HepG2 (cell line): ENCODE measurements around the gene RASSF4. TPM values are rescaled to one million over a fixed set of nuclear protein-coding genes. Genes with fewer than 3 reads are reported as not detected.

Experiments
- ADNP ChIP-seq: sonication (generic); formaldehyde crosslinking; IDR thresholded peaks from 2 replicates; pipeline ENCODE4 v1.4.0; 2020; ENCODE audit warnings: missing genetic modification reagents
- ELF4 ChIP-seq: sonication (generic); formaldehyde crosslinking; IDR thresholded peaks from 2 replicates; pipeline ENCODE4 v1.5.0; 2020; ENCODE audit warnings: missing genetic modification reagents, mild to moderate bottlenecking, moderate library complexity, borderline replicate concordance
- GFI1 ChIP-seq: sonication (generic); formaldehyde crosslinking; IDR thresholded peaks from 2 replicates; pipeline ENCODE4 v1.5.0; 2020; ENCODE audit warnings: missing genetic modification reagents, mild to moderate bottlenecking, borderline replicate concordance
- IKZF1 ChIP-seq: fragments of 450-650 bp; IDR thresholded peaks from 2 replicates; pipeline ENCODE4 v1.7.1; 2016
- KDM6A ChIP-seq: IDR thresholded peaks from 2 replicates; pipeline ENCODE4 v1.6.1; 2016; ENCODE audit warnings: low read depth
- MEF2D ChIP-seq: sonication (generic); formaldehyde crosslinking; IDR thresholded peaks from 2 replicates; pipeline ENCODE4 v1.5.1; 2020; ENCODE audit warnings: mild to moderate bottlenecking, missing genetic modification reagents
- MTF2 ChIP-seq: sonication (generic); formaldehyde crosslinking; IDR thresholded peaks from 2 replicates; pipeline ENCODE4 v1.5.0; 2020; ENCODE audit warnings: missing genetic modification reagents, borderline replicate concordance
- MYC ChIP-seq: sonication (generic); formaldehyde crosslinking; IDR thresholded peaks from 2 replicates; pipeline ENCODE4 v1.9.0; 2021; ENCODE audit warnings: missing genetic modification reagents, borderline replicate concordance
- PHF20 ChIP-seq: sonication (generic); formaldehyde crosslinking; IDR thresholded peaks from 2 replicates; pipeline ENCODE4 v1.5.0; 2020; ENCODE audit warnings: mild to moderate bottlenecking, missing genetic modification reagents
- RAD51 ChIP-seq: fragments of 450-650 bp; IDR thresholded peaks from 2 replicates; pipeline ENCODE4 v1.6.1; 2016; ENCODE audit warnings: borderline replicate concordance
- SAFB2 ChIP-seq: sonication (generic); formaldehyde crosslinking; IDR thresholded peaks from 2 replicates; pipeline ENCODE4 v1.5.1; 2020; ENCODE audit warnings: missing genetic modification reagents, low read depth, mild to moderate bottlenecking, borderline replicate concordance
- SKIL ChIP-seq: sonication (generic); formaldehyde crosslinking; IDR thresholded peaks from 2 replicates; pipeline ENCODE4 v1.8.0; 2022; ENCODE audit warnings: missing genetic modification reagents, mild to moderate bottlenecking, moderate library complexity, borderline replicate concordance
- TAF1 ChIP-seq: sonication (generic); formaldehyde crosslinking; IDR thresholded peaks from 2 replicates; pipeline ENCODE4 v1.4.0; 2020; ENCODE audit warnings: missing genetic modification reagents
- TFAP4 ChIP-seq: sonication (generic); IDR thresholded peaks from 2 replicates; pipeline ENCODE4 v1.6.1; 2016; ENCODE audit warnings: low read depth, borderline replicate concordance
- TOE1 ChIP-seq: sonication (generic); formaldehyde crosslinking; IDR thresholded peaks from 2 replicates; pipeline ENCODE4 v1.4.0; 2020; ENCODE audit warnings: mild to moderate bottlenecking, missing genetic modification reagents
- TSC22D2 ChIP-seq: sonication (generic); formaldehyde crosslinking; IDR thresholded peaks from 2 replicates; pipeline ENCODE4 v1.5.1; 2020; ENCODE audit warnings: missing genetic modification reagents, mild to moderate bottlenecking, borderline replicate concordance
- ZEB1 ChIP-seq: IDR thresholded peaks from 2 replicates; pipeline ENCODE4 v1.6.1; 2012; ENCODE audit warnings: mild to moderate bottlenecking, low read depth, inconsistent platforms; ENCODE audit not compliant: insufficient replicate concordance
- ZNF329 ChIP-seq: sonication (generic); formaldehyde crosslinking; IDR thresholded peaks from 2 replicates; pipeline ENCODE4 v1.9.0; 2021; ENCODE audit warnings: low read depth, mild to moderate bottlenecking, missing genetic modification reagents
- ZNF570 ChIP-seq: sonication (generic); formaldehyde crosslinking; IDR thresholded peaks from 2 replicates; pipeline ENCODE4 v1.4.0; 2020; ENCODE audit warnings: mild to moderate bottlenecking, missing genetic modification reagents, borderline replicate concordance
- ZNF768 ChIP-seq: sonication (generic); formaldehyde crosslinking; IDR thresholded peaks from 2 replicates; pipeline ENCODE4 v1.4.0; 2020; ENCODE audit warnings: missing genetic modification reagents
- ZNF841 ChIP-seq: sonication (generic); formaldehyde crosslinking; IDR thresholded peaks from 2 replicates; pipeline ENCODE4 v1.8.1; 2023; ENCODE audit warnings: missing genetic modification reagents, borderline replicate concordance
- ZSCAN25 ChIP-seq: sonication (generic); formaldehyde crosslinking; IDR thresholded peaks from 2 replicates; pipeline ENCODE4 v1.8.0; 2022; ENCODE audit warnings: mild to moderate bottlenecking, missing genetic modification reagents
- polyA plus RNA-seq, 8 experiments: library from polyadenylated mRNA; depleted of rRNA in 3 of 8; stranded (reverse) in 7 of 8; unstranded in 1 of 8; fragments of >200 nt; fragmentation: Illumina TruSeq in 4 of 8; extraction: Trizol in 4 of 8; gene quantifications; 2 replicates each; pipeline versions ENCODE4 v1.2.1 to v1.2.3, GENCODE V29; 2011 to 2016; ENCODE audit warnings: low read depth in 4 of 8, missing spikeins in 1 of 8, mixed read lengths in 1 of 8; ENCODE audit not compliant: insufficient read depth in 1 of 8
- total RNA-seq, 5 experiments: library from RNA; depleted of rRNA; stranded (reverse); fragments of >200 nt; fragmentation: Illumina TruSeq; extraction: Trizol; gene quantifications; 2 replicates each; pipeline ENCODE4 v1.2.3, GENCODE V29; 2016; ENCODE audit warnings: low read depth in 1 of 5
- TF ChIP-seq, protein P1 (sequence below): IDR thresholded peaks from 2 replicates; pipeline ENCODE4 v1.6.1; 2016; ENCODE audit warnings: mild to moderate bottlenecking, missing biosample characterization, missing genetic modification reagents
- TF ChIP-seq, protein P2 (sequence below): sonication (generic); formaldehyde crosslinking; IDR thresholded peaks from 2 replicates; pipeline ENCODE4 v1.5.1; 2020; ENCODE audit warnings: mild to moderate bottlenecking, missing genetic modification reagents

The RASSF4 gene
- total and polyA plus RNA-seq, 2 of the 13 experiments (the other 11 are each of a cell fraction or from before 2014, with no cell fraction given), result 34.0 to 51.7 TPM

GRCh38 chr10:44959247-44960087 is at the start of gene RASSF4 (continued):
- peak; percentile 90; the same call in 1 of the 2 replicates for TF ChIP-seq TFAP4
- no peak for TF ChIP-seq IKZF1
- TF ChIP-seq SKIL (CRISPR knock-in tag), result no peak
- TF ChIP-seq RAD51, result no peak
- no peak for TF ChIP-seq MTF2 (CRISPR knock-in tag)
- no peak for TF ChIP-seq ZNF329 (CRISPR knock-in tag)
- 0 out of 2 replicates have a peak, but pooled peaks have one; percentile 44 for TF ChIP-seq ZNF841 (CRISPR knock-in tag)
- TF ChIP-seq MEF2D (CRISPR knock-in tag), result no peak
- TF ChIP-seq TSC22D2 (CRISPR knock-in tag), result no peak; the same call in 1 of the 2 replicates
- TF ChIP-seq, protein P1, sequence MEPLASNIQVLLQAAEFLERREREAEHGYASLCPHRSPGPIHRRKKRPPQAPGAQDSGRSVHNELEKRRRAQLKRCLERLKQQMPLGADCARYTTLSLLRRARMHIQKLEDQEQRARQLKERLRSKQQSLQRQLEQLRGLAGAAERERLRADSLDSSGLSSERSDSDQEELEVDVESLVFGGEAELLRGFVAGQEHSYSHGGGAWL (CRISPR knock-in tag), result 0 out of 2 replicates have a peak, but pooled peaks have one; percentile 65
- TF ChIP-seq, protein P2, sequence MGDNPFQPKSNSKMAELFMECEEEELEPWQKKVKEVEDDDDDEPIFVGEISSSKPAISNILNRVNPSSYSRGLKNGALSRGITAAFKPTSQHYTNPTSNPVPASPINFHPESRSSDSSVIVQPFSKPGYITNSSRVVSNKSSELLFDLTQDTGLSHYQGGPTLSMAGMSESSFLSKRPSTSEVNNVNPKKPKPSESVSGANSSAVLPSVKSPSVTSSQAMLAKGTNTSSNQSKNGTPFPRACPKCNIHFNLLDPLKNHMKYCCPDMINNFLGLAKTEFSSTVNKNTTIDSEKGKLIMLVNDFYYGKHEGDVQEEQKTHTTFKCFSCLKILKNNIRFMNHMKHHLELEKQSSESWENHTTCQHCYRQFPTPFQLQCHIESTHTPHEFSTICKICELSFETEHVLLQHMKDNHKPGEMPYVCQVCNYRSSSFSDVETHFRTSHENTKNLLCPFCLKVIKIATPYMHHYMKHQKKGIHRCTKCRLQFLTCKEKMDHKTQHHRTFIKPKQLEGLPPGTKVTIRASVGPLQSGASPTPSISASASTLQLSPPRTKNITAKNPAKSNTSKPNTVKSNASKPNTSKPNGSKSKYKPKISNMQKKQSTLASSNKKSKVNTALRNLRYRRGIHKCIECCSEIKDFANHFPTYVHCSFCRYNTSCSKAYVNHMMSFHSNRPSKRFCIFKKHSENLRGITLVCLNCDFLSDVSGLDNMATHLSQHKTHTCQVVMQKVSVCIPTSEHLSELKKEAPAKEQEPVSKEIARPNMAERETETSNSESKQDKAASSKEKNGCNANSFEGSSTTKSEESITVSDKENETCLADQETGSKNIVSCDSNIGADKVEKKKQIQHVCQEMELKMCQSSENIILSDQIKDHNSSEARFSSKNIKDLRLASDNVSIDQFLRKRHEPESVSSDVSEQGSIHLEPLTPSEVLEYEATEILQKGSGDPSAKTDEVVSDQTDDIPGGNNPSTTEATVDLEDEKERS (CRISPR knock-in tag), result no peak
- TF ChIP-seq ZNF768, result peak; percentile 12; the same call in 1 of the 2 replicates
- no peak for TF ChIP-seq ADNP (CRISPR knock-in tag)
- TF ChIP-seq SAFB2 (CRISPR knock-in tag), result no peak
- peak; percentile 67 for TF ChIP-seq MYC
- TF ChIP-seq TAF1 (CRISPR knock-in tag), result peak; percentile 82
- TF ChIP-seq TOE1 (CRISPR knock-in tag), result no peak
- TF ChIP-seq GFI1 (CRISPR knock-in tag), result peak; percentile 96
- TF ChIP-seq ELF4 (CRISPR knock-in tag), result no peak
- TF ChIP-seq ZEB1, result no peak
- peak; percentile 25; the same call in 1 of the 2 replicates for TF ChIP-seq ZSCAN25
- TF ChIP-seq ZNF570 (CRISPR knock-in tag), result no peak
- TF ChIP-seq KDM6A (CRISPR knock-in tag), result no peak
- peak; percentile 74; the same call in 1 of the 2 replicates for TF ChIP-seq PHF20 (CRISPR knock-in tag)
